Measurements from ENCODE around the gene DLG2. TPM values are rescaled to one million over a fixed set of nuclear protein-coding genes. Genes with fewer than 3 reads are reported as not detected.

DLG2 gene
- total RNA-seq, 2 donors from 2014 or later = 3.8 to 16.4 TPM

DNA sequence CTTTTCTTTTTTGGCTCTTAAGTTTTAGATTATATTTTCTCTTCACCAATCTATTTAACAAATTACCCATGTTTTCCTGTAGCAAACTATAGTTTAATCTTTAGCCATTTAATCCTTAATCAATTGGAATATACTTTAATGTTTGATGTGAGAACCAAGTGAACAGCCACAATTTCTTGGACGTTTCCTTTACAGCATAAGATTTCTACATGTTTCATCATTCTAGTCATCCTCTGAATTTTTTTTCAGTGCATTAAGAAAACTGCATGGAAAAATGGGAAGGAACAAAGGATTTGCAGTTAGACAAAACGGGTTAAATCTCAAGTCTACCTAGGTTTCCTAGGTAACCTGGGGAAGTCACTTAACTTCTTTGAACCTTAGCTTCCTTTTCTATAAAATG lies 1833.8 kb downstream of the DLG2 start:
- H3K9me3 ChIP-seq = no peaks in the 10 kb centered on the region
- ATAC-seq (ENCODE audit: insufficient number of reproducible peaks, low FRiP score, low read depth) (no peak), DNase-seq (ENCODE audit: low spot score) (no peak)
- no peaks in the 10 kb centered on the region for H3K4me1 ChIP-seq (ENCODE audit: control insufficient read depth in 1 of 2, low read depth in 2 of 2)
- no peak overlapping the region for H3K4me3 ChIP-seq
- H3K27ac ChIP-seq = no peak overlapping the region
- H3K36me3 ChIP-seq = no peaks in the 10 kb centered on the region
- TF ChIP-seq, protein P1, sequence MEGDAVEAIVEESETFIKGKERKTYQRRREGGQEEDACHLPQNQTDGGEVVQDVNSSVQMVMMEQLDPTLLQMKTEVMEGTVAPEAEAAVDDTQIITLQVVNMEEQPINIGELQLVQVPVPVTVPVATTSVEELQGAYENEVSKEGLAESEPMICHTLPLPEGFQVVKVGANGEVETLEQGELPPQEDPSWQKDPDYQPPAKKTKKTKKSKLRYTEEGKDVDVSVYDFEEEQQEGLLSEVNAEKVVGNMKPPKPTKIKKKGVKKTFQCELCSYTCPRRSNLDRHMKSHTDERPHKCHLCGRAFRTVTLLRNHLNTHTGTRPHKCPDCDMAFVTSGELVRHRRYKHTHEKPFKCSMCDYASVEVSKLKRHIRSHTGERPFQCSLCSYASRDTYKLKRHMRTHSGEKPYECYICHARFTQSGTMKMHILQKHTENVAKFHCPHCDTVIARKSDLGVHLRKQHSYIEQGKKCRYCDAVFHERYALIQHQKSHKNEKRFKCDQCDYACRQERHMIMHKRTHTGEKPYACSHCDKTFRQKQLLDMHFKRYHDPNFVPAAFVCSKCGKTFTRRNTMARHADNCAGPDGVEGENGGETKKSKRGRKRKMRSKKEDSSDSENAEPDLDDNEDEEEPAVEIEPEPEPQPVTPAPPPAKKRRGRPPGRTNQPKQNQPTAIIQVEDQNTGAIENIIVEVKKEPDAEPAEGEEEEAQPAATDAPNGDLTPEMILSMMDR (IDR thresholded peaks at IDR 0.05) = no peak
- H3K27me3 ChIP-seq (replicated peaks; ENCODE audit: insufficient read depth) = no peaks in the 10 kb centered on the region

- H3K27me3 ChIP-seq (replicated peaks; ENCODE audit: insufficient read depth) = no peaks in the 10 kb centered on the region
- no peaks in the 10 kb centered on the region for H3K9me3 ChIP-seq
- H3K4me1 ChIP-seq (ENCODE audit: control insufficient read depth in 1 of 2, low read depth in 2 of 2) = no peaks in the 10 kb centered on the region
- no peak overlapping the region for H3K4me3 ChIP-seq
- ATAC-seq (ENCODE audit: insufficient number of reproducible peaks, low FRiP score, low read depth) = no peak
- TF ChIP-seq, protein P1 (IDR thresholded peaks at IDR 0.05) = no peak
- no peak overlapping the region for H3K27ac ChIP-seq
- no peak for DNase-seq (ENCODE audit: low spot score)
- H3K36me3 ChIP-seq = no peaks in the 10 kb centered on the region
Observed at GRCh38 chr11:83791557-83791956, 1835.6 kb downstream of the DLG2 start.

- ATAC-seq (ENCODE audit: insufficient number of reproducible peaks, low FRiP score, low read depth) (no peak), DNase-seq (ENCODE audit: low spot score) (no peak)
- H3K27ac ChIP-seq = no peak overlapping the region
- TF ChIP-seq, protein P1 (IDR thresholded peaks at IDR 0.05) = no peak
- no peak overlapping the region for H3K4me3 ChIP-seq
- H3K9me3 ChIP-seq = no peaks in the 10 kb centered on the region
- H3K36me3 ChIP-seq = no peaks in the 10 kb centered on the region
- no peaks in the 10 kb centered on the region for H3K27me3 ChIP-seq (replicated peaks; ENCODE audit: insufficient read depth)
- H3K4me1 ChIP-seq (ENCODE audit: control insufficient read depth in 1 of 2, low read depth in 2 of 2) = no peaks in the 10 kb centered on the region
Observed at GRCh38 chr11:83785942-83786341, 1841.2 kb downstream of the DLG2 start.

GRCh38 chr11:83784419-83784818 lies 1842.7 kb downstream of the DLG2 start:
- Histone ChIP-seq H3K27me3 (replicated peaks; ENCODE audit: insufficient read depth) (no peaks in the 10 kb centered on the region), H3K27ac (no peak overlapping the region), H3K36me3 (no peaks in the 10 kb centered on the region), H3K9me3 (no peaks in the 10 kb centered on the region), H3K4me1 (ENCODE audit: control insufficient read depth in 1 of 2, low read depth in 2 of 2) (no peaks in the 10 kb centered on the region), H3K4me3 (no peak overlapping the region)
- DNase-seq (ENCODE audit: low spot score) (no peak), ATAC-seq (ENCODE audit: insufficient number of reproducible peaks, low FRiP score, low read depth) (no peak)
- TF ChIP-seq, protein P1 (IDR thresholded peaks at IDR 0.05) = no peak

DNA sequence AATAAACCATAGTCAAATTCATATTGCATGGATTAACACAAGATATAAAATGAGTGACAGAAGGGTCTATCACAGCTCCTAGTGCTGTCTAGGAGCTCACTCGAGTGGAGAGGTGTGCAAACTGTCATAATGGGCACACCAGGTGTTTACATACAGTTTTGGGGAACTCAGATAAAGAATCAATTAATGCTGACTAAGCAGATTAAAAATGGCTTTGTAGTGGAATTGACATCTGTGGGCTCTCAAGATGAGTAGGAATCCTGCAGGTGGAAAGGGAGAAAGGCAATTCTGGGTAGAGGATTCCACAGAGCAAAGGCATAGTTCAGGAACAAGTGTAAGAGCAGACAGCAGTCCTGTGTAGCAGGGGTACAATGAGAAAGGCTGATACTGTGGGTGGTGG lies 1844.8 kb downstream of the DLG2 start:
- DNase-seq (ENCODE audit: low spot score) (no peak), ATAC-seq (ENCODE audit: insufficient number of reproducible peaks, low FRiP score, low read depth) (no peak)
- H3K9me3 ChIP-seq = no peaks in the 10 kb centered on the region
- H3K4me1 ChIP-seq (ENCODE audit: control insufficient read depth in 1 of 2, low read depth in 2 of 2) = no peaks in the 10 kb centered on the region
- H3K4me3 ChIP-seq = no peak overlapping the region
- TF ChIP-seq, protein P1 (IDR thresholded peaks at IDR 0.05) = no peak
- H3K27ac ChIP-seq = no peak overlapping the region
- H3K36me3 ChIP-seq = no peaks in the 10 kb centered on the region
- H3K27me3 ChIP-seq (replicated peaks; ENCODE audit: insufficient read depth) = no peaks in the 10 kb centered on the region

Data from thoracic aorta (tissue), 2 donors.